ENCODE results near the gene SON. TPM values are rescaled to one million over a fixed set of nuclear protein-coding genes. Genes with fewer than 3 reads are reported as not detected.
A peak's percentile ranks its signal among the peaks of the same experiment; 100 is the strongest.

Gene SON
- total RNA-seq, 1 experiment from 2014 or later, result 328 TPM

GRCh38 chr21:33552999-33553598 lies 10.3 kb downstream of the SON start:
- intact Hi-C loops (cut with micrococcal nuclease; ENCODE audit: unreplicated experiment), result no loop called here
- no TSS peak for BruUV-seq (replicated peaks)
- no peak overlapping the region for H3K27ac ChIP-seq (ENCODE audit: low read depth, low read length, poor library complexity, severe bottlenecking)
- no peaks in the 10 kb centered on the region for H3K4me1 ChIP-seq (ENCODE audit: insufficient read depth, low read length, poor library complexity, severe bottlenecking)
- no peak for TF ChIP-seq EZH2 (IDR thresholded peaks at IDR 0.05; ENCODE audit: borderline replicate concordance, low read depth, low read length, poor library complexity, severe bottlenecking)
- TF ChIP-seq CTCF (conservative IDR thresholded peaks at IDR 0.05; ENCODE audit: low read depth, low read length), result no peak
- H3K4me3 ChIP-seq (ENCODE audit: low read depth, low read length, poor library complexity, severe bottlenecking), result no peak overlapping the region
- DNase-seq (ENCODE audit: low spot score), result no peak
- peaks cover 93% of the 10 kb centered on the region for H3K36me3 ChIP-seq (ENCODE audit: insufficient read depth, low read length, poor library complexity, severe bottlenecking)
- H3K9me3 ChIP-seq (ENCODE audit: low read depth, low read length, poor library complexity, severe bottlenecking), result no peaks in the 10 kb centered on the region
- no peaks in the 10 kb centered on the region for H3K27me3 ChIP-seq (replicated peaks; ENCODE audit: insufficient read depth, low read depth, low read length, poor library complexity)
- POLR2A ChIA-PET (ENCODE audit: low non-redundant PET), result no interaction called here
- CTCF ChIA-PET, result no interaction called here

GRCh38 chr21:33554236-33554981 lies 11.6 kb downstream of the SON start:
- intact Hi-C loops (cut with micrococcal nuclease; ENCODE audit: unreplicated experiment), result no loop called here
- H3K27ac ChIP-seq (ENCODE audit: low read depth, low read length, poor library complexity, severe bottlenecking), result no peak overlapping the region
- DNase-seq (ENCODE audit: low spot score), result no peak
- ChIA-PET POLR2A (ENCODE audit: low non-redundant PET) (interaction anchor here (0.5 kb wide), 1 partner anchor 1421 kb away, joined by 3 read pairs; no protein-coding TSS in a partner anchor), CTCF (no interaction called here)
- no peak overlapping the region for H3K4me3 ChIP-seq (ENCODE audit: low read depth, low read length, poor library complexity, severe bottlenecking)
- H3K4me1 ChIP-seq (ENCODE audit: insufficient read depth, low read length, poor library complexity, severe bottlenecking), result no peaks in the 10 kb centered on the region
- no peak for TF ChIP-seq CTCF (conservative IDR thresholded peaks at IDR 0.05; ENCODE audit: low read depth, low read length)
- H3K27me3 ChIP-seq (replicated peaks; ENCODE audit: insufficient read depth, low read depth, low read length, poor library complexity), result no peaks in the 10 kb centered on the region
- no peaks in the 10 kb centered on the region for H3K9me3 ChIP-seq (ENCODE audit: low read depth, low read length, poor library complexity, severe bottlenecking)
- BruUV-seq (replicated peaks), result TSS peak; percentile 18
- H3K36me3 ChIP-seq (ENCODE audit: insufficient read depth, low read length, poor library complexity, severe bottlenecking), result peaks cover 93% of the 10 kb centered on the region

GRCh38 chr21:33554982-33555344 lies 12.1 kb downstream of the SON start:
- POLR2A ChIA-PET (ENCODE audit: low non-redundant PET), result no interaction called here
- no peak for TF ChIP-seq CTCF (conservative IDR thresholded peaks at IDR 0.05; ENCODE audit: low read depth, low read length)
- no peak for TF ChIP-seq EZH2 (IDR thresholded peaks at IDR 0.05; ENCODE audit: borderline replicate concordance, low read depth, low read length, poor library complexity, severe bottlenecking)
- Histone ChIP-seq H3K4me3 (ENCODE audit: low read depth, low read length, poor library complexity, severe bottlenecking) (no peak overlapping the region), H3K9me3 (ENCODE audit: low read depth, low read length, poor library complexity, severe bottlenecking) (no peaks in the 10 kb centered on the region), H3K27me3 (replicated peaks; ENCODE audit: insufficient read depth, low read depth, low read length, poor library complexity) (no peaks in the 10 kb centered on the region), H3K4me1 (ENCODE audit: insufficient read depth, low read length, poor library complexity, severe bottlenecking) (no peaks in the 10 kb centered on the region), H3K27ac (ENCODE audit: low read depth, low read length, poor library complexity, severe bottlenecking) (no peak overlapping the region), H3K36me3 (ENCODE audit: insufficient read depth, low read length, poor library complexity, severe bottlenecking) (peaks cover 93% of the 10 kb centered on the region)
- CTCF ChIA-PET, result no interaction called here
- intact Hi-C loops (cut with micrococcal nuclease; ENCODE audit: unreplicated experiment), result no loop called here
- DNase-seq (ENCODE audit: low spot score), result no peak
- no TSS peak for BruUV-seq (replicated peaks)
